Stimulated activated CD4-positive, alpha-beta T cell treated with anti-CD3 and anti-CD28 coated beads, Interleukin-2, amount 100 ng/mL, for 24 hours (primary cell): Measurements from ENCODE around the gene MAGEA6.
"Not testable (repeated sequence)": the region's sequence is repeated elsewhere in the genome, so short reads cannot be mapped to it uniquely, and the experiment has no call there.

ENCODE experiments used
- DNase-seq, 2 donors: peaks; one replicate each; pipeline ENCODE4 v3.0.0-alpha.2; 2020

MAGEA6 gene

GRCh38 chrX:152769549-152770289 lies at the start of gene MAGEA6:
Gene MAGEA6, minus strand, starts transcription at chrX:152769689. Its CDS starts 2,039 bp downstream, at chrX:152767650.
- DNase-seq, result not testable (repeated sequence)

- DNase-seq, result no peak
These were observed 49.8 kb upstream of the MAGEA6 start for GRCh38 chrX:152819266-152819665.

DNA sequence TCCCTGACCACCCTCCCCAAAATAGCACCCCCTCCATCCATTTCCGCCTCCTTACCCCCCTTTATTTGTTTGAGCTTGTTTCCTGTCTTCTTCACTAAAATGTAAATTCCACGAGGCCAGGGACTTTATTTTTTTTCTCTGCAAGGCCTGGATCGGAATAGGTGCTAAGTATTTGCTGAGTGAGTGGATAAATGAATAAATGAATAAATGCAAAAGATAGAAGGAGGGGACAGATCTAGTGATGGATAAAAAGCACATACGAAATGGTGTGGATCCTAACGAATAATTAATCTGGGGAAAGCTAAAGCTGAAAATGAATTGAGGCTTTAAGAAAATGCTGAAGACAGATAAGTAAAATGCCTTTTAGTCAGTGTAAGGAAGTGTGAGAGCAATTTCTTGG lies 48.9 kb upstream of the MAGEA6 start:
- DNase-seq, result no peak

GRCh38 chrX:152817078-152817764 lies 47.7 kb upstream of the MAGEA6 start:
- DNase-seq, result peak in 1 of 2 donors; percentile 11

GRCh38 chrX:152814048-152814447 lies 44.6 kb upstream of the MAGEA6 start:
- no peak for DNase-seq

DNA sequence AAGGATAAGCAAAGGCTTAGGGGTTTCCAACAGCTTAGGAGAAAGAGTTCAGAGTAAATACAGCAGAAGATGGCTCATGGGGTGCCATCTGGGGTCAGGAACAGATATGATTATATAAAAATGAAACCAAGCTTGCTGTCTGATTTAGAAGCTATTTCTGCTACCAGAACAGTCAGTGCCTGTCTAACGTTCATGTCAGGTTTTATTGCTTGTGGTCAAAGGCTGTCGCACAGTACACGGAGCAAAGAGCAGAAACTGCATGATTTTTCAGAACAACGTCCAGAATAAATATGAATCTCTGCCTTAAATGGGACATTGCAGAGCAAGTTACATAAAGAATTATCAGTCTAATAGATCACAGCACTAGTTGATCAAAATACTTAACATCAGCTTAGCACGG lies 43.7 kb upstream of the MAGEA6 start:
- no peak for DNase-seq

DNA sequence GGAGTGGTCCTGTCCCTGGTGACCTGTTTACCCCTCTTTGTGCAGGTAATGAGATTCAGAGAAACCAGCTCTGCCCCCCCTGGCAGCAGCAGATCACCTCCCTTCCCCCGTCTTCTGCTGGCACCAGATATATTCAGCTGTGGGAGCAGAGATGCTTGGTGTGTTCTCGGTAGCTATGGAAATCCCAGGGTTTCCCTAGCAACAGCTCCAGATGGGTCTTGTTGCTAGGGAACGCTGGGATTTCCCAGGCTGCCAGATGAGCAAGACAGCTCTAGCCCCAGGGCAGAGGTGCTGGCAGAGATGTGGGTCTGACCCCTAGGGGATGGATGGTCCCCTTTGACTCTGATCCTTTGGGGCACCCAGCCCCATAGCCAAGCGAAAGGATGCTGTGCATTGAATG lies 40.9 kb upstream of the MAGEA6 start:
- DNase-seq, result no peak

GRCh38 chrX:152806035-152806434 lies 36.5 kb upstream of the MAGEA6 start:
- no peak for DNase-seq

GRCh38 chrX:152798945-152799344 lies 29.5 kb upstream of the MAGEA6 start:
- no peak for DNase-seq

DNA sequence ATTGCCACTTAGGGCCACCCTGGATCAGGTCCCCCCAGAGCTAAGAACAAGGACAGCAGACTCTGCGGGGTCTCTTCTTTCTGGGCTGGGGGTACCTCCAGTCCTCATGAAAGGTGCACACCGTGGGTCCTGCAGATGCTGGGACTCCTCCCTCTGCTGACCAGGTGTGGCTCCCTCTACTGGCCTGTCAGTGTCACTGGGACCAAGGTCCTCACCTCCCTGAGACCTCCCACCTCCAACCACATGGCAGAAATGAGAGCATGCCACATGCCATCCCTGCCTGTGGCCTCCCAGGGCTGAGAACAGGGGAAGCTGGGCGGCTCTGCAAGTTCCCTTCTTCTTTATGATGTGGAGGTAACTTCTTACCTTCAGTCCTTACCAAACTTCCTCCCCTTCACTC lies 17.6 kb upstream of the MAGEA6 start:
- not testable (repeated sequence) for DNase-seq

GRCh38 chrX:152766562-152766961 lies 2.9 kb downstream of the MAGEA6 start:
- DNase-seq, result not testable (repeated sequence)

DNA sequence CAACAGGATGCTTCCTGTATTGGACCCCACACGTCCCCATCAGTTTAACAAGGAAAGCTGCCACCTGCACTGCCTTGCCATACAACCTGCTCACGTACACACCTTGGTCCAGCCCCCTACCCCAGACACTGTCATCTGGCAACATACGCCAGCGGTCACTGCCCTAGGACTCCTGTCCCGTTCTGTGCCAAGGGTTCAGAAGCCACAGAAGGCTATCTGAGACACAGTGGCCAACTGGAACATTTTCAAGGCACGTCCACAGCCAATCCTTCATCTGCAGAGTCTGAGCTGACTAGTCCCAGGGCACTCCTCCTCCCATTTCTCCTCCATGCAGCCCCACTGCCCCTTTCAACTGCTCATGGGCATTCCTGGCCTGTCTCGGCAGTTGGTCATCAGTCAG lies 7.9 kb downstream of the MAGEA6 start:
- DNase-seq, result not testable (repeated sequence)

DNA sequence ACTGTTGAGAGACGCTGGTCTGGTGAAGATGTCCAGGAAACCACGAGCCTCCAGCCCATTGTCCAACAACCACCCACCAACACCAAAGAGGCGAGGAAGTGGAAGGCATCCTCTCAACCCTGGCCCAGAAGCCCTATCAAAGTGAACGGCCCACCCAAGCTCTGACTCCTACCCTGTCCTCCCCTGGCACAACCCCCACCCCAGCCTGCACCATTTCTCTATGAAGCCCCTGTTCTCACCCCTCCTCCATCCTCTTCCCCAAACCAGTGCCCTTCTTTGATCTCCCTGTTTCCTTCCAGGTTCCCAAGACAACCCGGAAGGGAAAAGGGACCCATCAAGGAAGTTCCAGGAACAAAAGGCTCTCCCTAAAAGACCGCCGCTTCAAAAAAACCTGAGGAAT lies 9.9 kb downstream of the MAGEA6 start:
- DNase-seq, result not testable (repeated sequence)

DNA sequence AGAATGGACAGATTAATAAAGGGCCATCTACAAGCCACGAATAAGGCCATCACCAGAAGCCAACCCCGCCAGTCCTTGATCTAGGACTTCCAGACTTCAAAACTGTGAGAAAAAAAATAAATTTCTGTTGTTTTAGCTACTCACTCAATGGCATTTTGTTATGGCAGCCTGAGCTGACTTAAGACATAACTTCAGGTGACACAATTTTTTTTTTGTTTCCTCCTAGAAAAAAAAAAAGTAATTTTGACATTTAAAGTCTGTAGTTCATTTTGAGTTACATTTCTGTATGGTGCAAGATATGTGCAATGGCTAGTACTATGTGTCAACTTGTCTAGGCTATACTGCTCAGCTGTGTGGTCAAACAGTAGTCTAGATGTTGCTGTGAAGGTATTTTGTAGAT lies 10.6 kb downstream of the MAGEA6 start, which contains the start of gene CSAG3:
Gene CSAG3 (plus strand): TSS at position 301 of the 400 bp plus-strand sequence.
- DNase-seq, result not testable (repeated sequence)

- DNase-seq, result not testable (repeated sequence)
These were observed 14.6 kb downstream of the MAGEA6 start for GRCh38 chrX:152754871-152755270.

DNA sequence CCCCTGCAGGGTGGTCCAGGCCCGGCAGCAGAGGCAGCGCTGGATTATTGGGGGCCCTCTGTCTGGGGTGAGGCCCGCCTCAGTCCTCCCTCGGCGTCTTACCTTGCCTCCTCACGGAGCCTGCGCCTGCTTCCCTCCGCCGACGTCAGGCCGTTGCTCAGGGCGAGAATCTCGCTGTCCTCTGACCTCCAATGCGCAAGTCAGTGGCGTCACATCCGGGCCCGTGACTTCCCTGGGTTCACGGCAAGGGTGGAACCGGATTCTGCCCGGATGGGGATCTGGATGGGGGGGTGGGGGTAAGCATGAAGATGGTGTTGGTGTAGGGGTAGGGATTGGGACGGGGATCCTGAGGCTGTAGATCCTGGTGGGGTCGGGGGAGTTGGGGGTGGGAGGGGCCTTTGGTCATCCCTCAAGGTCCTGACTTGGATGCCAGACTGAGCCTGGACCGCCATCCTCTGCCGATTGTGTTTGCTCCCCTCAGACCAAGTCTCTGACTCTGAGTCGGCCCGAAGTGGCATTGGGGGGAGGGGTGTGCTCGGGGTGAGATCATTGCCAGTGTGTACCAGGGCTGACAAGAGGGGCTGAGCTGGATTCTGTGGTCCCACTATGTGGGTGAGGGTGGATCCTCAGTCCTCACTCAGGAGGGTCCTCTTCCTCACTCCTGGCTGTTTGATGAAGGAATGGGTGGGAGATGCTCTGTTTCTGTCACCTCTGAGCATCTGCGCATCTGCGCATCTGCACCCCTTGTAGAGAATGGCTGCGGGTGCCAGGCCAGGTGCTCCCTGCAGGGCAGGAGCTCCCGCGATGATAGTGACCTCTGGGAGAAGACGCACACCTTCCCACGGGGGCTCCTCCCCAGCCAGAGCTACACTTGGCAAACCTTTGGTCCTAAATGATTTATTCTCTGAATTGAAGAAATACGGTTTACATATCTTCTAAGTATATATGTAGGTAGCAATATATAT lies 15.5 kb downstream of the MAGEA6 start, which contains the start of gene MAGEA2:
Gene MAGEA2 (minus strand): TSS at position 157 of the 965 bp plus-strand sequence. CDS start 2,479 bp downstream, outside the sequence.
- not testable (repeated sequence) for DNase-seq

DNA sequence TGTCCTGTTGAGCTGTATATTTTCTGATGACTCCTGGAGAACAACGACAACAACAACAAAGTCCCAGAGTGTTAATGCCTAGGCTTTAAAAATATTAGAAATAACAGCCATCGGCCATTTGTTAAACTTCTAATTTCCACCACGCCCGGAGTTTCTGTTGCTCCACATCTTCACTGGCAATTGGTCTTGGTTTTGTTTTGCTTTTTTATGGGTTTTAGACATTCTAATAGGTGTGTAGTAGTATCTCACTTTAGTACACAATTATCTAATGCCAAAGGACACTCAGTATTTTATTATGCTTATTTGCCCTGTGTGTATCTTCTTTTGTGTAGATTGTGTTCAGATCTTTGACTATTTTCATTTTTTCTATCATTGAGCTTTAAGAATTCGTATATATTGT lies 30.9 kb downstream of the MAGEA6 start:
- no peak for DNase-seq

GRCh38 chrX:152736528-152736927 lies 33.0 kb downstream of the MAGEA6 start:
- not testable (repeated sequence) for DNase-seq

DNA sequence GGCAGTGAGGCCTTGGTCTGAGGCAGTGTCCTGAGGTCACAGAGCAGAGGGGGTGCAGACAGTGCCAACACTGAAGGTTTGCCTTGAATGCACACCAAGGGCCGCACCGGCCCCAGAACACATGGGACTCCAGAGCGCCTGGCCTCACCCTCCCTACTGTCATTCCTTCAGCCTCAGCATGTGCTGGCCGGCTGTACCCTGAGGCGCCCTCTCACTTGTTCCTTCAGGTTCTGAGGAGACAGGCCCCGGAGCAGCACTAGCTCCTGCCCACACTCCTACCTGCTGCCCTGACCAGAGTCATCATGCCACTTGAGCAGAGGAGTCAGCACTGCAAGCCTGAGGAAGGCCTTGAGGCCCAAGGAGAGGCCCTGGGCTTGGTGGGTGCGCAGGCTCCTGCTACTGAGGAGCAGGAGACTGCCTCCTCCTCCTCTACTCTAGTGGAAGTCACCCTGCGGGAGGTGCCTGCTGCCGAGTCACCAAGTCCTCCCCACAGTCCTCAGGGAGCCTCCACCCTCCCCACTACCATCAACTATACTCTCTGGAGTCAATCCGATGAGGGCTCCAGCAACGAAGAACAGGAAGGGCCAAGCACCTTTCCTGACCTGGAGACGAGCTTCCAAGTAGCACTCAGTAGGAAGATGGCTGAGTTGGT lies 33.5 kb downstream of the MAGEA6 start:
- no peak for DNase-seq

DNA sequence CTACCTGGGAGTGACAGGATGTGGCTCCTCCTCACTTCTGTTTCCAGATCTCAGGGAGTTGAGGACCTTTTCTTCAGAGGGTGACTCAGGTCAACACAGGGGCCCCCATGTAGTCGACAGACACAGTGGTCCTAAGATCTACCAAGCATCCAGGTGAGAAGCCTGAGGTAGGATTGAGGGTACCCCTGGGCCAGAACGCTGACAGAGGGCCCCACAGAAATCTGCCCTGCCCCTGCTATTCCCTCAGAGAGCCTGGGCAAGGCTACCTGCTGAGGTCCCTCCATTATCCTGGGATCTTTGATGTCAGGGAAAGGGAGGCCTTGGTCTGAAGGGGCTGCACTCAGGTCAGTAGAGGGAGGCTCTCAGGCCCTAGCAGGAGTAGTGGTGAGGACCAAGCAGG lies 34.4 kb downstream of the MAGEA6 start:
- no peak for DNase-seq

GRCh38 chrX:152734143-152734858 lies 35.2 kb downstream of the MAGEA6 start:
- not testable (repeated sequence) for DNase-seq
